GM18861 (cell line): ENCODE data around the gene CDV3.

ENCODE experiments used
- ATAC-seq: cut with Tn5 transposase; IDR thresholded peaks from one replicate; pipeline ENCODE4 v1.9.1; 2021; ENCODE audit not compliant: unreplicated experiment

The CDV3 gene

GRCh38 chr3:133563816-133564215 is 9.7 kb upstream of the CDV3 start:
- no peak for ATAC-seq

- ATAC-seq, result no peak
Observed at GRCh38 chr3:133568294-133569014, 5.0 kb upstream of the CDV3 start.

GRCh38 chr3:133570139-133570936 is 3.1 kb upstream of the CDV3 start:
- no peak for ATAC-seq

GRCh38 chr3:133570937-133571320 is 2.6 kb upstream of the CDV3 start:
- no peak for ATAC-seq

- peak; percentile 35 for ATAC-seq
Observed at GRCh38 chr3:133572158-133573053, 1.1 kb upstream of the CDV3 start.

GRCh38 chr3:133573054-133573628 is 345 bp upstream of the CDV3 start:
- peak; percentile 57 for ATAC-seq

GRCh38 chr3:133574260-133574881 is 885 bp downstream of the CDV3 start:
- peak; percentile 27 for ATAC-seq

- ATAC-seq, result no peak
Observed at GRCh38 chr3:133575086-133575485, 1.6 kb downstream of the CDV3 start.

GRCh38 chr3:133576169-133576568 is 2.7 kb downstream of the CDV3 start:
- no peak for ATAC-seq

GRCh38 chr3:133578548-133579191 is 5.2 kb downstream of the CDV3 start:
- ATAC-seq, result no peak

GRCh38 chr3:133583396-133583795 is 9.9 kb downstream of the CDV3 start:
- ATAC-seq, result no peak

- no peak for ATAC-seq
Observed at GRCh38 chr3:133588035-133588434, 14.5 kb downstream of the CDV3 start.

GRCh38 chr3:133588784-133589465 is 15.4 kb downstream of the CDV3 start:
- ATAC-seq, result no peak

- ATAC-seq, result no peak
Observed at GRCh38 chr3:133589503-133589902, 16.0 kb downstream of the CDV3 start.

- no peak for ATAC-seq
Observed at GRCh38 chr3:133591271-133591742, 17.8 kb downstream of the CDV3 start.

- no peak for ATAC-seq
Observed at GRCh38 chr3:133592843-133593242, 19.4 kb downstream of the CDV3 start.

GRCh38 chr3:133593243-133593642 is 19.8 kb downstream of the CDV3 start:
- no peak for ATAC-seq

- ATAC-seq, result no peak
Observed at GRCh38 chr3:133595341-133595740, 21.9 kb downstream of the CDV3 start.

GRCh38 chr3:133598405-133598804 is 24.9 kb downstream of the CDV3 start:
- ATAC-seq, result no peak
